ENCODE measurements around the gene ESPNL. TPM values are rescaled to one million over a fixed set of nuclear protein-coding genes. Genes with fewer than 3 reads are reported as not detected.

ESPNL gene
- total and polyA plus RNA-seq, 4 donors = 0.08 to 0.59 (median 0.35) TPM

- Histone ChIP-seq H3K27me3 (ENCODE audit: control insufficient read depth in 4 of 4, insufficient read depth in 4 of 4, low read length in 3 of 4) (no peaks in the 10 kb centered on the region), H3K27ac (ENCODE audit: low read depth in 1 of 2, low read length in 2 of 2) (peak overlapping the region; percentile 60 to 87), H3K9me3 (ENCODE audit: control insufficient read depth in 4 of 4, low read length in 3 of 4) (no peaks in the 10 kb centered on the region), H3K9ac (ENCODE audit: low read depth in 1 of 2, low read length in 2 of 2) (no peak overlapping the region), H3K36me3 (ENCODE audit: control insufficient read depth in 4 of 4, insufficient read depth in 3 of 4, low read depth in 1 of 4, low read length in 3 of 4) (peaks cover 0 to 32% (median 12%) of the 10 kb centered on the region in 4 donors), H3K4me3 (ENCODE audit: low read depth in 1 of 3, low read length in 3 of 3) (no peak overlapping the region), H3K4me1 (ENCODE audit: control insufficient read depth in 4 of 4, insufficient read depth in 4 of 4, low read length in 3 of 4) (peaks cover 7 to 14% (median 11%) of the 10 kb centered on the region in 4 donors)
- no peak for DNase-seq (ENCODE audit: low spot score)
- 56% methylated on average over 6 of the region's 6 CpGs for WGBS
- TF ChIP-seq EGR1 (IDR thresholded peaks at IDR 0.05; ENCODE audit: low read depth in 2 of 2) (no peak), MAX (IDR thresholded peaks at IDR 0.05) (no peak), FOXA1 (IDR thresholded peaks at IDR 0.05) (no peak), HNF4G (IDR thresholded peaks at IDR 0.05) (no peak), REST (IDR thresholded peaks at IDR 0.05) (no peak), JUND (IDR thresholded peaks at IDR 0.05) (peak in 1 of 2 donors; percentile 45), YY1 (IDR thresholded peaks at IDR 0.05) (no peak), FOXA2 (IDR thresholded peaks at IDR 0.05) (no peak), NR2F2 (IDR thresholded peaks at IDR 0.05) (no peak), SP1 (IDR thresholded peaks at IDR 0.05) (no peak), HNF4A (conservative IDR thresholded peaks at IDR 0.05) (peak in 1 of 2 donors; percentile 22), CTCF (IDR thresholded peaks at IDR 0.05; ENCODE audit: low read depth, low read length, missing input control) (no peak), ATF3 (IDR thresholded peaks at IDR 0.05) (peak; percentile 63), ZBTB33 (IDR thresholded peaks at IDR 0.05) (no peak), RAD21 (IDR thresholded peaks at IDR 0.05) (no peak), RXRA (IDR thresholded peaks at IDR 0.05) (peak in 1 of 2 donors; percentile 18), TAF1 (conservative IDR thresholded peaks at IDR 0.05) (no peak), GABPA (IDR thresholded peaks at IDR 0.05 in 1 of 2, conservative IDR thresholded peaks at IDR 0.05 in 1 of 2) (peak in 1 of 2 donors; percentile 32)
These were observed 69.0 kb downstream of the ESPNL start for GRCh38 chr2:238169048-238169707.
